ENCODE results near the gene STXBP6.

DNA sequence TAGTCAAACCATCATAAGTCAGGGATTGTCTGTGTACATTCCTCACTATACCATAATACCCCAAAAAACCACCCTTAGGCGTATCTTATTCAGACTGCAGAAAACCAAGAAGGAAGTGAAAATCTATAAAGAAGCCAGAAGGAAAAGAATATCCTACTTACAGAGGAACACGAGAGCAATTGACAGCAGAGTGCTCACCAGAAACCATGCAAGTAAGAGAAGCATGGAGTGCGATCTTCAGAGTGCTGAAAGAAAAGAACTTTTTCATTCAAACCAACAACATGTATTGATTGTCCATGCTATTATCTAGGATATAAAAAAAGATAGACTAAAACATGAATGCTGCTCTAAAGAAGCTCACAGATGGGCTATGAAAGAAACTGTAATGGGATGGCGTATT, 50.8 kb downstream of the STXBP6 start:
- TF ChIP-seq, protein P1, sequence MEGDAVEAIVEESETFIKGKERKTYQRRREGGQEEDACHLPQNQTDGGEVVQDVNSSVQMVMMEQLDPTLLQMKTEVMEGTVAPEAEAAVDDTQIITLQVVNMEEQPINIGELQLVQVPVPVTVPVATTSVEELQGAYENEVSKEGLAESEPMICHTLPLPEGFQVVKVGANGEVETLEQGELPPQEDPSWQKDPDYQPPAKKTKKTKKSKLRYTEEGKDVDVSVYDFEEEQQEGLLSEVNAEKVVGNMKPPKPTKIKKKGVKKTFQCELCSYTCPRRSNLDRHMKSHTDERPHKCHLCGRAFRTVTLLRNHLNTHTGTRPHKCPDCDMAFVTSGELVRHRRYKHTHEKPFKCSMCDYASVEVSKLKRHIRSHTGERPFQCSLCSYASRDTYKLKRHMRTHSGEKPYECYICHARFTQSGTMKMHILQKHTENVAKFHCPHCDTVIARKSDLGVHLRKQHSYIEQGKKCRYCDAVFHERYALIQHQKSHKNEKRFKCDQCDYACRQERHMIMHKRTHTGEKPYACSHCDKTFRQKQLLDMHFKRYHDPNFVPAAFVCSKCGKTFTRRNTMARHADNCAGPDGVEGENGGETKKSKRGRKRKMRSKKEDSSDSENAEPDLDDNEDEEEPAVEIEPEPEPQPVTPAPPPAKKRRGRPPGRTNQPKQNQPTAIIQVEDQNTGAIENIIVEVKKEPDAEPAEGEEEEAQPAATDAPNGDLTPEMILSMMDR (IDR thresholded peaks at IDR 0.05) = no peak
- no peak for TF ChIP-seq POLR2A (IDR thresholded peaks at IDR 0.05)

All from uterus (tissue), 2 donors.